Forelimb muscle (tissue), 1 donor: ENCODE results near the gene CDK7. TPM values are rescaled to one million over a fixed set of nuclear protein-coding genes. Genes with fewer than 3 reads are reported as not detected.
"Not testable (repeated sequence)": the region's sequence is repeated elsewhere in the genome, so short reads cannot be mapped to it uniquely, and the experiment has no call there.

ENCODE experiments used
- DNase-seq: peaks from one replicate; pipeline ENCODE4 v3.0.0-alpha.2; 2013; ENCODE audit warnings: low read depth
- polyA plus RNA-seq: library from polyadenylated mRNA; unstranded; fragments of 120-200 nt; gene quantifications from one replicate; pipeline ENCODE4 v1.2.1, GENCODE V29; 2013; ENCODE audit not compliant: insufficient read length

Gene CDK7
- 21.5 TPM for polyA plus RNA-seq

DNA sequence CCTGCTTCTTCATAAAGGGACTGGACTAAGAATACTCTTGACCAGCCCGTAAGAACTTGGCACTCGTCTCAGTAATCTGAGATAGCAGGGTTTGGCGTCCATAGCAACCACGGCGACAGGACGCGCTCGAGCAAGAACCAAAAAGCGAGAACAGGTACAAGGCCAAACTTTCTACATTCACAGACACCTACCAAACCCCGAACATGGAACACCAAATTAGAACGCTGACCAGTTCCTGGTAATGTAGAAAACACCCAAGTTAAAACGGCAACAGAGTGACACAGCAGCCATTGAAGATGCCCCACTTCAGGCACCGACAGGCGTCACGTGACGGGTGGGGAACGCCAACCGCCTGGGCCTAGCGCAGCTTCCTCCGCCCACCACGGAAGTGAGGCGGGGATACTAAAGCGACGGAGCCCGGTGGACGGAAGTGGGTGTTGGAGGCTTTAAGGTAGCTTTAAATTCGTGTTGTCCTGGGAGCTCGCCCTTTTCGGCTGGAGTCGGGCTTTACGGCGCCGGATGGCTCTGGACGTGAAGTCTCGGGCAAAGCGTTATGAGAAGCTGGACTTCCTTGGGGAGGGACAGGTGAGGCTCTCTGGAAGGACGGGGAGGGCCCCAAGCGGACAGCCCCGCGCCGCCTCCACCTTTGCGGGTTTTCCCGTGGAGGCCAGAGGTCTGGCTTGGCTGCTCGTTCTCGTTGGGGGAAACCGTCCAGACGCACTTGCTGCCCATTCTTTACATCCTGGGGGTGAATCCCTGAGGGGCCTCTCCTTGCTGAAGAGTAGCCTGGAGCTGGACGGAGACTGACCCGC lies at the start of gene CDK7:
TSS of gene CDK7 (plus strand) at position 430 of the 812 bp plus-strand sequence. CDS start at position 520, 90 bp downstream.
- DNase-seq: peak; percentile 86

GRCh38 chr5:69187342-69187741 lies 47.3 kb upstream of the CDK7 start:
- no peak for DNase-seq

DNA sequence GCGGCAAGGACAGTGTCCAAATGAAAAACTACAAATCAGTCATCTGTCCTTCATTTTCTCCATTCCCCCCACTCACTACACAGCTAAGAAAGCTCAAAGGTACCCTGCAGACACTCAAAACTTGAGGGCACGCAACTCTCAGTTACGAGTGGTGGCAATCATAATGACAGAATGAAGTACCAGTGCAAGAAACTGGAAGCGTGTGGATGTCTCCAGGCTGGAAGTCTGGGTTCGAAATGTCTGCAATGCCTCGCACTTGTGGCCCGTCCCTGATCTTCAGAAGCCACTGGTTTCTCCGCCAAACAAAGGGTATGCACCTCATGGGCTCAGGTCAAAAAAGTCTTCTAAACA lies 45.9 kb upstream of the CDK7 start:
- no peak for DNase-seq

DNA sequence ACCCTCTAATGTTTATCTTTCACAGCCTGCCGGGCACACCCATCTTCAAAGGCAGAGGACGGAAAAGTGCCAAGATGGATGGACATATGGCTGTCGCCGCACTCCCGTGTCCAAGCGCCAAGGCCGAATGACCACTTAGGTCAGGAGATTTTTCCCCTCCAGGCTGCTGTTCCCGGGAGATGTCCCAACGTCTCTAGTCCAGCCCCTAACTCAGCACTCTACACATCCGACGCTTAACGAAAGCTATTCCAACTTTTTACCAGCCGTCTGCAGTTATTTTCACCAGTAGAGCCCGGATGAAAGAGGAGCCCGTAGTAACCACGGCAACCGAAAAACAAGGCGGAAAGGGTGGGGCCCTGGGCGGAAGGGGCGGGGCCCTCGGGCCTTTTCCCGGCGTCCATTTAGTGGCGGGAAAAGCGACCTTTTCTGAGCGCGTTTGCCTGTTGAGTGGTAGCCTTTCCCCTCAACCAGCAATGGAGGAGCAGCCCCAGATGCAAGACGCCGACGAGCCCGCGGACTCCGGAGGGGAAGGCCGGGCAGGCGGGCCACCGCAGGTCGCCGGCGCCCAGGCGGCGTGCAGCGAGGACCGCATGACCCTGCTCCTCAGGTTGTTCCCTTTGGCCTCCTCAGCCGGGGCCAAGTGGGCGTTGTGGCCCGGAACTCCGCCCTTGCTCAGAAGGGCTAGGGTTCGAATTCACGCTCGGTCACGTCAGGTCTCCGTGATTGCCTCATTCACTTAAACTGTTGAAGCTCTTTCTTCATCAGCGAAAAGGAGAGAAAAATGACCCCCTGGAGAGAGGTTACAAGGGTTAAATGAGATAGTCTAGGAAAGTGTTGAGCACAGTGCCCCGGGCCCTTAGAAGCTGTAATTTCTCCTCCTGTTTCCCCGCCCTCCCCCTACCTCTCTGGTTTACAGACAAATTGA lies 45.3 kb upstream of the CDK7 start, which contains the start of gene CENPH:
TSS of gene CENPH (plus strand) at position 422 of the 925 bp plus-strand sequence. CDS start at position 474, 52 bp downstream.
- peak; percentile 80 for DNase-seq

DNA sequence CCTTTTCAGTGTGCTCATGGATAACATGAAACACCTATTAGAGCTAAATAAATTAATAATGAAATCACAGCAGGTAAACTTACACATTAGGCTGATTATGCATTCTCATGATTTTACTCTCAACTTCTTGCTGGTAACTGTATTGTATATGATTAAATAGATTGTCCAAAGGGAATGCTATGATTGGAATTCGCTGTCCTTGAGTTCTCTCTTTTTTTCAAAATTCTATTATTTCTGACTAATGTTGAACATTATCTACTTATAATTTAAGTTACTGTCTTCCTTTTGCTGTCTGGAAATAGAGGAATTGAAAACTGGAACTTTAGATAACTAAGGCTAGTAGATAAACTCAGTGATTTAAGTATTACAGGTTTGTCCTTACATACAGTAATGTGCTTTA lies 32.2 kb upstream of the CDK7 start:
- no peak for DNase-seq

DNA sequence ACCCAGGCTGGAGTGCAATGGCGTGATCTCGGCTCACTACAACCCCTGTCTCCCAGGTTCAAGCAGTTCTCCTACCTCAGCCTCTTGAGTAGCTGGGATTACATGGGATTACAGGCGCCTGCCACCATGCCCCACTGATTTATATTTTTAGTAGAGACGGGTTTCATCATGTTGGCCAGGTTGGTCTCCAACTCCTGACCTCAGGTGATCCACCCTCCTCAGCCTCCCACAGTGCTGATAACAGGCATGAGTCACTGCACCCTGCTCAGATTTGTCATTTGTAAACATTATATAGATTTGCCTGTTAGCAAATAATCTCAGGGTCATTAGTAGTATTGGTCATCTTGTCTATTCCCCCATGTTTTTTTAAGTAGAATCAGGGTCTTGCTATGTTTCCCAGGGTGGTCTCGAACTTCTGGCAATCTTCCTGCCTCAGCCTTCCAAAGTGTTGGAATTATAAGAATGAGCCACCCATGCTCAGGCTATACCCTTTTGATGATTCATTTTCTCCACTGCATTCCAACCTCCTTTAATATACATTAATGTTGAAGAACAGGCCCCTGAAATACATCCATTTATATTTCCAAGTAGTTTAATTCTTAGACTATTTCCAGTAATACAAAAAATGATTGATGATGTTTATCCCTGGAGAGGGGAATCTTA lies 28.0 kb upstream of the CDK7 start:
- DNase-seq: no peak

- DNase-seq: no peak
These were observed 25.1 kb upstream of the CDK7 start for GRCh38 chr5:69209602-69210001.

DNA sequence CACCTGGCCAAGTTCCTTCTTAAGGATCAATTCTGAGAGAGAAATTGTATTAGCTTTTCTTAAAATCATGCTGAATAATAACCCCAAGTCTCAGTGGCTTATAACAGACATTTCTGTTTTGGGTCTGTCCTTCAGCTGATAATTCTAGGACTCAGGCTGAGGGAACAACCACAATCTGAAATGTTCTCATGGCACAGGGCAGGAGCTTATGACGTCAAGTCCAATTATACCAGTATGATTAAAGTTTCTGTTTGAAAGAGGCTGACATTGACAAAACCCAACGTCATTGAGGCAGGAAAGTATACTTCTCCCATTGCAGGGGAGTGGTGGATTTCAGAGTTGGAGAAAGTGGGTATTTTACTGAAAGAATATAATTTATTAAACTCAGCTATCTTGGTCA lies 23.5 kb upstream of the CDK7 start:
- DNase-seq: no peak

GRCh38 chr5:69212022-69212421 lies 22.7 kb upstream of the CDK7 start:
- no peak for DNase-seq

DNA sequence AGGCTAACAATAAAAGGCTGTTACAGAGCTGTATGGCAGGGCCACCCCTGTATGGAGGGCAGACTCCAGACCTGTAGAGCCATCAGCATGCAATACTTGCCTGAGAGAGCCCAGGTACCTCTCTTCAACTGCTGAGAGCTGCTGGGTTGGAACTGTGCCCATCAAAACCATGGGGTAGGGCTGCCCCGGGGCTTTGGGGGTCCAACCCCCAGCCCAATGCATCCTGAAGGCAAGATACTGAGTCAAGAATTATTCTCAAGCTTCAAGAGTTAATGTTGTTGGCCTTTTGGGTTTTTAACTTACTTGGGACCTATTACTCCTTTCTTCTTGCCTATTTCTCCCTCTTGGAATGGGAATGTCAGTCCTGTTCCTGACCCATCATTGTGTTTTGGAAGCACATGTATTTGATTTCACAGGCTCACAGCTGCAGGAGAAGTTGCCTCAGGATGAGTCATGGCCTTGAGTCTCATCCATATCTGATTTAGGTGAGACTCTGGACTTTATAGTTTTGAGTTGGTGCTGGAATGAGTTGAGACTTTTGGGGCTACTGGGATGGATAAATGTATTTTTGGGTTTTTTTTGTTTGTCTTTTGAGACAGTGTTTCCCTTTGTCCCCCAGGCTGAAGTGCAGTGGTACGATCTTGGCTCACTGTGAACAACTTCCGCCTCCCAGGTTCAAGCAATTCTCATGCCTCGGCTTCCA lies 21.0 kb upstream of the CDK7 start:
- no peak for DNase-seq

DNA sequence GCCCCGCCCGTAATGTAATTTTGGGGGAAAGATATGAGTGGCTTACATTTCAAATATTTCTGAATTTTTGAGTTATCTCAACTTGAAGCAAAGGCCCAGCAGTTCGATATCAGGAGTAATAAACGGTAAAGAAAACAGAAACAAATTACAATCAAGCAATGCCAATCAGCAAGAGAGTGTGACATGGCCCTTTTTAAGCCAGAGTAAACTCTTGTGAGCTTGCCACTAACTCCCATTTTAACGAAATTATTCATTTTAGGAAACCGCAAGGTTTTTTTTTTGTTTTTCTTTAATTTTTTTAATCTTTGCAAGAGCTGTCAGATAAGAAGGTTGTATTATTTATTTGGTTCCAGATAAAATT lies 17.6 kb upstream of the CDK7 start:
- DNase-seq: no peak

DNA sequence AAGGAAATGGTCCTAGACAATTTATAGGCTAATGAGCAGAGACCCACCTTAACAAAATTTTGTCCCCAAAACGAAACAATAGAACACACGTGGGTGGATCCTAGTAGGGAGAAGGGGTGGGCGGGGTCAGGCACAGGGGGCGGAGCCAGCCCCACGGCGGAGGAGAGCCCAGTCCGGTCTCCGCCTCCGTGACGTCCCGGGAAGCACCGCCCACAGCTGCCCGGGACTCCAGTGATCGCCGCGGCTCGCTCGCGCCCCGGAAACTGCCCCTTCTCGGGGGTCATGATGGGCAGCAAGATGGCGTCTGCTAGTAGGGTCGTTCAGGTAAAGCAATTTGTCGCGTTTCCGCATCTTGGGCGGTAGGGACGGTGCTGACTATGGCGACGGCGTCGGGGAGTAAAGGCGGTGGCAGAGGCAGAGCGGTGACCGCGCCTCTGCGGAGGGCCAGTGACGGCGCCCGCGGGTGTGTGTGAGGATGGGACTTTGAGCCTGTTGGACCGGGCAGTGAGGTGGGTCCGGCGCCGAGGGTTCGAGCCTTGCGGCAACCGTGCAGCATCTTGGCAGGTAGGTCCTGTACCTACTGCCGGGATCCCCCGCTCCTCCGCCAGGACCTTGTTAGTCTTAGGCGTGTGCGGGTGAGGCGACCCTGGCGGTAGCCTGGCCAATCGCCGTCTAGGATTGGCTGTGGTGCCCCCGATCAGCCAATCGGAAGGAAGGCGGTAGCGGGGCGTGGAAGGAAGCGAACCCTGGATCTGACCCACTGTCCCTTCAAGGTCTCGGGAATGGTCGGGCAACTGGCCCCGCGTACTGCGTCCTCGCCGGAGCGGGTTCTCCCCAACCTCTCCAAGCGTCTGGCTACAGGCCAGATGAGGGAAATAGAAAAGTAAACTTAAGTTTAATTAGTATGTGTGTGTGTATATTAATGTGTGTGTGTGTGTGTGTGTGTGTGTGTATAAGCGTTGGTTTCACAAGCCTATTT lies 16.8 kb upstream of the CDK7 start:
- peak; percentile 76 for DNase-seq

DNA sequence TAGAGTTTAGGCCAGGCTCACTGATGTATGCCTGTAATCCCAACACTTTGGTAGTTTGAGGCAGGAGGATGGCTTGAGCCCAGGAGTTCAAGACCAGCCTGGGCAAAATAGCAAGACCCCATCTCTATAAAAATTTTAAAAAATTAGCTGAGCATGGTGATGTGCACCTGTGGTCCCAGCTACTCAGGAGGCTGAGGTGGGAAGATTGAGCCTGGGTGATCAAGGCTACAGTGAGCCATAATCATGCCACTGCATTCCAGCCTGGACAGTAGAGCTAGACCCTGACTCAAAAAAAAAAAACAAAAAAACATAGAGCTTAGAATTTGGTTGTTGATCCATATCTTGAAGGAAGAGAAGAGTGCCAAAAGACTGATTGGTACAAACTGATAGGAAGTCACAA lies 14.7 kb upstream of the CDK7 start:
- DNase-seq: no peak

DNA sequence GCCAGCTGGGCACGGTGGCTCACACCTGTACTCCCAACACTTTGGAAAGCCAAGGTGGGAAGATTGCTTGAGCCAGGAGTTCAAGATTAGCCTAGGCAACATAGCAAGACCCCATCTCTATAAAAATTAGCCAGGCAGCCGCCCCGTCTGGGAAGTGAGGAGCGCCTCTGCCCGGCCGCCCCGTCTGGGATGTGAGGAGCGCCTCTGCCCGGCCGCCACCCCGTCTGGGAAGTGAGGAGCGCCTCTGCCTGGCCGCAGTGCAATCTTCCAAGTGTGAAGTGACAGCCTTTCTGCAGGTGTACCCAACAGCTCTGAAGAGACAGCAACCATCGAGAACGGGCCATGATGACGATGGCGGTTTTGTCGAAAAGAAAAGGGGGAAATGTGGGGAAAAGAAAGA lies 14.3 kb upstream of the CDK7 start:
- DNase-seq: not testable (repeated sequence)

GRCh38 chr5:69220833-69221232 lies 13.9 kb upstream of the CDK7 start:
- not testable (repeated sequence) for DNase-seq

DNA sequence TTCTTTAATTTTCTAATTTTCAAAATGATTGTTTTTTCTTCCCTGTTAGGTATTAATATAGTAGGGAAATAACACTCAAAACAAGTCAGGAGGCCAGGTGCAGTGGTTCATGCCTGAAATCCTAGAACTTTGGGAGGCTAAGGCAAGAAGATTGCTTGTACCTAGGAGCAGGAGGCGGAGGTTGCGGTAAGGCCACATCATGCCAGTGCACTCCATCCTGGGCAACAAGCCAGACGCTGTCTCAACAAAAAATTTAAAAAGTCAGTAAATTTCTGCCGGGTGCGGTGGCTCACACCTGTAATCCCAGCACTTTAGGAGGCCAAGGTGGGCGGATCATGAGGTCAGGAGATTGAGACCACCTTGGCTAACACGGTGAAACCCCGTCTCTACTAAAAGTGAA lies 10.2 kb upstream of the CDK7 start:
- no peak for DNase-seq

GRCh38 chr5:69225860-69226259 lies 8.8 kb upstream of the CDK7 start:
- no peak for DNase-seq

GRCh38 chr5:69230181-69230580 lies 4.5 kb upstream of the CDK7 start:
- DNase-seq: no peak

DNA sequence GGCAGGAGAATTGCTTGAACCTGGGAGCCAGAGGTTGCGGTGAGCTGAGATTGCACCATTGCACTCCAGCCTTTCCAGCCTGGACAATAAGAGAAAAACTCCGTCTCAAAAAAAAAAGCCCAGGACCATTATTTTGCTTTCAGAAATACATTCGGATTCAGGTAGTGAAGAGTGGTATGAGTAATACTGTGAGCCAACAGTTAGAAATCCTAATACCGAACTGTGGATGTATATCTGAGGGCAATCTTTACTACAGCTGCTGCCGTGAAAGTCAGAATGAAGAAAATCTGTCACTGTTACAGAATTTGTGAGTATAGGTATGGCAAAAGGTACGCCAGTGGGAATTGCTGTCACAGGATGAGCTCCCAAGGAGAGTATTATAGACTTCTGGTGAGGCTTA lies 3.4 kb upstream of the CDK7 start:
- DNase-seq: no peak

DNA sequence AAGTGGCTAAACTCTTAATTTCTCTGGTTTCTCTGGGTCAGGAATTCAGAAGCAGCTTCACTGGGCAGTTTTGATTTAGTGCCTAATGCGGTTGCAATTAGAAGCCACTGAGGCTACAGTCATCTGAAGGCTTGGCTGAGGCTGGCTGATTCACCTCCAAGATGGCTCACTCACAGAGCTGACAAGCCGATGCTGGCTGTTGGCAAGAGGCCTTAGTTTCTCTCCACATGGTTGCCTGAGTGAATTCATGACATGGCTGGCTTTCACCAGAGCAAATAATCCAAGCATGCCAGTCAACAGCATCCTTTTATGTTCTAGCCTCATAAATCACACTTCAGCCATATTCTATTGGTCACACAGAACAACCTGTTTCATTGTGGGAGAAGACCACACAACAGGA lies 2.8 kb upstream of the CDK7 start:
- DNase-seq: no peak
